Tibial nerve (tissue), 4 donors: ENCODE data around the gene WNT3A.

Experiments used
- CTCF ChIP-seq, 5 experiments: fragments of 200-600 bp in 3 of 5; fragments of 450-650 bp in 2 of 5; sonication (generic) in 3 of 5; IDR thresholded peaks; one replicate each; pipeline ENCODE4 v1.5.1; 2016 to 2019; ENCODE audit warnings: antibody characterized with exemption in 5 of 5, mild to moderate bottlenecking in 3 of 5, moderate library complexity in 2 of 5
- EP300 ChIP-seq, 2 donors: sonication (generic); formaldehyde crosslinking; IDR thresholded peaks; one replicate each; pipeline ENCODE4 v1.6.1; 2017; ENCODE audit warnings: antibody characterized with exemption in 2 of 2, mild to moderate bottlenecking in 1 of 2
- POLR2A ChIP-seq, 2 donors: fragments of 450-650 bp; IDR thresholded peaks; one replicate each; pipeline ENCODE4 v1.6.1; 2017; ENCODE audit warnings: antibody characterized with exemption in 2 of 2, mild to moderate bottlenecking in 2 of 2, moderate library complexity in 2 of 2

- TF ChIP-seq CTCF (IDR thresholded peaks at IDR 0.05) (no peak), POLR2A (IDR thresholded peaks at IDR 0.05) (no peak), EP300 (IDR thresholded peaks at IDR 0.05) (no peak)
Observed at GRCh38 chr1:228004856-228005462, 1.8 kb upstream of the WNT3A start.
